GM23338 (cell line): ENCODE measurements around the gene SYNE1. TPM values are rescaled to one million over a fixed set of nuclear protein-coding genes. Genes with fewer than 3 reads are reported as not detected.

ENCODE experiments used
- ATAC-seq: fragments of 200-7000 bp; cut with Tn5 transposase; 3 replicates; pipeline ENCODE4 v1.9.1; 2020
- DNase-seq: peaks from one replicate; pipeline ENCODE4 v3.0.0-alpha.2; 2015; ENCODE audit warnings: low spot score
- H2AFZ ChIP-seq: fragments of 200-600 bp; sonication (generic); 2 replicates; pipeline ENCODE4 v1.8.0; 2016; ENCODE audit warnings: antibody characterized with exemption, mild to moderate bottlenecking, moderate library complexity
- H3F3A ChIP-seq: fragments of 200-600 bp; sonication (generic); replicated peaks from 2 replicates; pipeline ENCODE4 v1.8.0; 2017; ENCODE audit warnings: antibody characterized with exemption, mixed run types, low read depth
- H3K27ac ChIP-seq: fragments of 200-600 bp; sonication (generic); 2 replicates; pipeline ENCODE4 v1.6.1; 2016; ENCODE audit warnings: low read depth
- H3K27me3 ChIP-seq: fragments of 200-600 bp; sonication (generic); 2 replicates; pipeline ENCODE4 v1.8.0; 2016; ENCODE audit warnings: mild to moderate bottlenecking, mixed run types, moderate library complexity; ENCODE audit not compliant: insufficient read depth
- H3K36me3 ChIP-seq: fragments of 200-600 bp; sonication (generic); 2 replicates; pipeline ENCODE4 v1.8.0; 2016; ENCODE audit warnings: mild to moderate bottlenecking; ENCODE audit not compliant: insufficient read depth
- H3K4me1 ChIP-seq: fragments of 200-600 bp; sonication (generic); 2 replicates; pipeline ENCODE4 v1.8.0; 2016; ENCODE audit warnings: mild to moderate bottlenecking, moderate library complexity; ENCODE audit not compliant: insufficient read depth
- H3K4me2 ChIP-seq: fragments of 200-600 bp; sonication (generic); 2 replicates; pipeline ENCODE4 v1.7.1; 2017; ENCODE audit warnings: mixed run types
- H3K4me3 ChIP-seq: fragments of 200-600 bp; sonication (generic); 2 replicates; pipeline ENCODE4 v1.6.1; 2016; ENCODE audit warnings: mixed run types
- H3K79me2 ChIP-seq: fragments of 200-600 bp; sonication (generic); replicated peaks from 2 replicates; pipeline ENCODE4 v1.8.0; 2017; ENCODE audit warnings: mild to moderate bottlenecking; ENCODE audit not compliant: insufficient read depth
- H3K9me2 ChIP-seq: fragments of 200-600 bp; sonication (generic); 2 replicates; pipeline ENCODE4 v1.8.0; 2017; ENCODE audit not compliant: insufficient read depth
- H4K20me1 ChIP-seq: fragments of 200-600 bp; sonication (generic); replicated peaks from 2 replicates; pipeline ENCODE4 v1.8.0; 2017; ENCODE audit warnings: mild to moderate bottlenecking; ENCODE audit not compliant: insufficient read depth
- H3K27ac Mint-ChIP-seq: 2 replicates; pipeline ENCODE4 v1.8.0; 2020; ENCODE audit warnings: inconsistent platforms, mild to moderate bottlenecking, moderate library complexity, mixed read lengths
- H3K27me3 Mint-ChIP-seq: 3 replicates; pipeline ENCODE4 v1.8.0; 2022; ENCODE audit warnings: low read depth, mild to moderate bottlenecking, moderate library complexity, mixed read lengths, inconsistent platforms; ENCODE audit not compliant: insufficient read depth, poor library complexity
- H3K36me3 Mint-ChIP-seq: 3 replicates; pipeline ENCODE4 v1.8.0; 2021; ENCODE audit warnings: low read depth, mild to moderate bottlenecking, inconsistent platforms, moderate library complexity, mixed read lengths
- H3K4me1 Mint-ChIP-seq: 3 replicates; pipeline ENCODE4 v1.8.0; 2020; ENCODE audit warnings: mild to moderate bottlenecking, inconsistent platforms, mixed read lengths
- H3K4me3 Mint-ChIP-seq: 3 replicates; pipeline ENCODE4 v1.8.0; 2021; ENCODE audit warnings: moderate library complexity, mild to moderate bottlenecking, inconsistent platforms, mixed read lengths
- H3K9me3 Mint-ChIP-seq: 3 replicates; pipeline ENCODE4 v1.8.0; 2020; ENCODE audit warnings: moderate library complexity, mild to moderate bottlenecking, inconsistent platforms, mixed read lengths
- CREB1 ChIP-seq: fragments of 250-450 bp; sonication (Bioruptor Pico); IDR thresholded peaks from 2 replicates; pipeline ENCODE4 v1.5.0; 2020; ENCODE audit warnings: low read depth, mild to moderate bottlenecking, moderate library complexity
- ETS1 ChIP-seq: IDR thresholded peaks from 2 replicates; pipeline ENCODE4 v1.6.1; 2016; ENCODE audit warnings: antibody characterized with exemption
- EZH2 ChIP-seq: fragments of 200-600 bp; sonication (generic); IDR thresholded peaks from one replicate; pipeline ENCODE4 v1.8.0; 2017; ENCODE audit warnings: antibody characterized with exemption, mild to moderate bottlenecking, low read depth; ENCODE audit not compliant: unreplicated experiment
- EZH2phosphoT487 ChIP-seq: fragments of 200-600 bp; sonication (generic); IDR thresholded peaks from one replicate; pipeline ENCODE4 v1.8.1; 2018; ENCODE audit warnings: antibody characterized with exemption; ENCODE audit not compliant: unreplicated experiment
- NANOG ChIP-seq: IDR thresholded peaks from 2 replicates; pipeline ENCODE4 v1.6.1; 2016; ENCODE audit warnings: antibody characterized with exemption, borderline replicate concordance
- POLR2AphosphoS5 ChIP-seq: IDR thresholded peaks from 2 replicates; pipeline ENCODE4 v1.6.1; 2016; ENCODE audit warnings: antibody characterized with exemption, low read depth
- STAT1 ChIP-seq: IDR thresholded peaks from one replicate; pipeline ENCODE4 v1.6.1; 2016; ENCODE audit warnings: antibody characterized with exemption; ENCODE audit not compliant: unreplicated experiment
- ZNF331 ChIP-seq: fragments of 250-450 bp; sonication (Bioruptor Pico); IDR thresholded peaks from 2 replicates; pipeline ENCODE4 v1.5.0; 2020; ENCODE audit warnings: low read depth, mild to moderate bottlenecking, moderate library complexity
- polyA plus RNA-seq: library from polyadenylated mRNA; unstranded; fragments of >200 nt; fragmentation: Nextera tagmentation; extraction: Ambion mirVana; gene quantifications from 2 replicates; pipeline ENCODE4 v1.2.1, GENCODE V29; 2016
- total RNA-seq: library from RNA; depleted of rRNA; stranded (reverse); fragments of >200 nt; shearing (Covaris generic); gene quantifications from 2 replicates; pipeline ENCODE4 v1.2.3, GENCODE V29; 2014
- TF ChIP-seq, protein P1 (sequence below), 2 experiments: fragments of 200-600 bp in 1 of 2; sonication (generic) in 1 of 2; conservative IDR thresholded peaks; 2 replicates each; pipeline versions ENCODE4 v1.5.1 to v1.6.1; 2016 to 2017; ENCODE audit warnings: antibody characterized with exemption in 2 of 2, low read depth in 2 of 2, mild to moderate bottlenecking in 2 of 2, moderate library complexity in 1 of 2
- TF ChIP-seq, protein P2 (sequence below): IDR thresholded peaks from one replicate; pipeline ENCODE4 v1.6.1; 2018; ENCODE audit warnings: antibody characterized with exemption; ENCODE audit not compliant: unreplicated experiment

SYNE1 gene
- total and polyA plus RNA-seq, 2 experiments from 2014 or later = 3.9 to 13.6 TPM

DNA sequence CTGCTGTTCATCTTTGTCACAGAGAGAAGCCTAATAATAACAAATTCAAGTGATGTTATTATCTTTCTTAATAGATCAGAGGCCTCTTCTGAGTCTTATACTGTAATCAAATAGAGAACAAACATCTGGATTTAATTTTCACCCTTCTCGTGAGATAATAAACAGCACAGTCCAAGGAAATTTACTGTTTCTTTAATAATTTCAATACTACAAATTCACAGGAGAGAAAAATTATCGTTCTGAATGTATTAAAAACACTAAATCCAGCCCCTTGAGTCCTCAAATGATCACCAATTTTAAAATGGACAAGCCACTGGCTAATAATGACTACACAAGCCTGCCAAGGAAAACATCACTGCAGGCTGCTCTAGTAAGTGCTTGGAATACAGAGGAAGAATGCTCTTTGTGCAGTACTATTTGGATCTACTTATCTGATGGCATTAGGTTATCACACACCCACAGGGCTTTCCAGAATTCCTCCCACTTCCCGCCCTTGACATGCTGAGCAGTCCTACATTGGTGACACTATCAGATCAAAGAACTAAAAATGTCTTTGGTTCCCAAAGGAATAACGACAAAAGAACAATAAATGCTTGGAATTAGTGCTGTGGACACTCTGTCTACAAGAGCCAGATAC is 38.1 kb downstream of the SYNE1 start:
- H3K4me2 ChIP-seq = no peak overlapping the region

GRCh38 chr6:152598421-152598820 is 38.7 kb downstream of the SYNE1 start:
- Histone ChIP-seq H4K20me1 (no peaks in the 10 kb centered on the region), H3K27ac (no peak overlapping the region), H3K79me2 (no peaks in the 10 kb centered on the region), H3K4me1 (no peaks in the 10 kb centered on the region), H3K4me3 (no peak overlapping the region), H3F3A (no peaks in the 10 kb centered on the region), H3K9me2 (peaks cover 6% of the 10 kb centered on the region; the same call in 1 of the 2 replicates), H3K27me3 (no peaks in the 10 kb centered on the region), H3K36me3 (no peaks in the 10 kb centered on the region), H2AFZ (no peak overlapping the region), H3K4me2 (no peak overlapping the region)
- H3K27me3 Mint-ChIP-seq = no peaks in the 10 kb centered on the region
- ATAC-seq = no peak
- DNase-seq = no peak
- no peaks in the 10 kb centered on the region for H3K9me3 Mint-ChIP-seq
- H3K36me3 Mint-ChIP-seq = no peaks in the 10 kb centered on the region
- no peak overlapping the region for H3K27ac Mint-ChIP-seq
- H3K4me3 Mint-ChIP-seq = no peak overlapping the region
- H3K4me1 Mint-ChIP-seq = peaks cover 24% of the 10 kb centered on the region
- TF ChIP-seq ZNF331 (CRISPR knock-in tag) (no peak), POLR2AphosphoS5 (no peak), ETS1 (no peak), STAT1 (no peak), EZH2phosphoT487 (no peak), EZH2 (no peak), CREB1 (CRISPR knock-in tag) (no peak)
- TF ChIP-seq, protein P1, sequence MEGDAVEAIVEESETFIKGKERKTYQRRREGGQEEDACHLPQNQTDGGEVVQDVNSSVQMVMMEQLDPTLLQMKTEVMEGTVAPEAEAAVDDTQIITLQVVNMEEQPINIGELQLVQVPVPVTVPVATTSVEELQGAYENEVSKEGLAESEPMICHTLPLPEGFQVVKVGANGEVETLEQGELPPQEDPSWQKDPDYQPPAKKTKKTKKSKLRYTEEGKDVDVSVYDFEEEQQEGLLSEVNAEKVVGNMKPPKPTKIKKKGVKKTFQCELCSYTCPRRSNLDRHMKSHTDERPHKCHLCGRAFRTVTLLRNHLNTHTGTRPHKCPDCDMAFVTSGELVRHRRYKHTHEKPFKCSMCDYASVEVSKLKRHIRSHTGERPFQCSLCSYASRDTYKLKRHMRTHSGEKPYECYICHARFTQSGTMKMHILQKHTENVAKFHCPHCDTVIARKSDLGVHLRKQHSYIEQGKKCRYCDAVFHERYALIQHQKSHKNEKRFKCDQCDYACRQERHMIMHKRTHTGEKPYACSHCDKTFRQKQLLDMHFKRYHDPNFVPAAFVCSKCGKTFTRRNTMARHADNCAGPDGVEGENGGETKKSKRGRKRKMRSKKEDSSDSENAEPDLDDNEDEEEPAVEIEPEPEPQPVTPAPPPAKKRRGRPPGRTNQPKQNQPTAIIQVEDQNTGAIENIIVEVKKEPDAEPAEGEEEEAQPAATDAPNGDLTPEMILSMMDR (conservative IDR thresholded peaks at IDR 0.05; ENCODE audit: low read depth in 2 of 2) = no peak
- TF ChIP-seq, protein P2, sequence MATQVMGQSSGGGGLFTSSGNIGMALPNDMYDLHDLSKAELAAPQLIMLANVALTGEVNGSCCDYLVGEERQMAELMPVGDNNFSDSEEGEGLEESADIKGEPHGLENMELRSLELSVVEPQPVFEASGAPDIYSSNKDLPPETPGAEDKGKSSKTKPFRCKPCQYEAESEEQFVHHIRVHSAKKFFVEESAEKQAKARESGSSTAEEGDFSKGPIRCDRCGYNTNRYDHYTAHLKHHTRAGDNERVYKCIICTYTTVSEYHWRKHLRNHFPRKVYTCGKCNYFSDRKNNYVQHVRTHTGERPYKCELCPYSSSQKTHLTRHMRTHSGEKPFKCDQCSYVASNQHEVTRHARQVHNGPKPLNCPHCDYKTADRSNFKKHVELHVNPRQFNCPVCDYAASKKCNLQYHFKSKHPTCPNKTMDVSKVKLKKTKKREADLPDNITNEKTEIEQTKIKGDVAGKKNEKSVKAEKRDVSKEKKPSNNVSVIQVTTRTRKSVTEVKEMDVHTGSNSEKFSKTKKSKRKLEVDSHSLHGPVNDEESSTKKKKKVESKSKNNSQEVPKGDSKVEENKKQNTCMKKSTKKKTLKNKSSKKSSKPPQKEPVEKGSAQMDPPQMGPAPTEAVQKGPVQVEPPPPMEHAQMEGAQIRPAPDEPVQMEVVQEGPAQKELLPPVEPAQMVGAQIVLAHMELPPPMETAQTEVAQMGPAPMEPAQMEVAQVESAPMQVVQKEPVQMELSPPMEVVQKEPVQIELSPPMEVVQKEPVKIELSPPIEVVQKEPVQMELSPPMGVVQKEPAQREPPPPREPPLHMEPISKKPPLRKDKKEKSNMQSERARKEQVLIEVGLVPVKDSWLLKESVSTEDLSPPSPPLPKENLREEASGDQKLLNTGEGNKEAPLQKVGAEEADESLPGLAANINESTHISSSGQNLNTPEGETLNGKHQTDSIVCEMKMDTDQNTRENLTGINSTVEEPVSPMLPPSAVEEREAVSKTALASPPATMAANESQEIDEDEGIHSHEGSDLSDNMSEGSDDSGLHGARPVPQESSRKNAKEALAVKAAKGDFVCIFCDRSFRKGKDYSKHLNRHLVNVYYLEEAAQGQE = no peak

More for the DNA sequence above, 38.1 kb downstream of the SYNE1 start:
- H3K9me3 Mint-ChIP-seq = no peaks in the 10 kb centered on the region
- no peak overlapping the region for H3K27ac Mint-ChIP-seq
- no peak overlapping the region for H3K4me3 Mint-ChIP-seq
- H3K36me3 Mint-ChIP-seq = no peaks in the 10 kb centered on the region
- no peaks in the 10 kb centered on the region for H3K79me2 ChIP-seq
- DNase-seq (no peak), ATAC-seq (no peak)
- no peaks in the 10 kb centered on the region for H3K27me3 Mint-ChIP-seq
- H3K4me1 ChIP-seq = no peaks in the 10 kb centered on the region
- no peak overlapping the region for H3K27ac ChIP-seq
- H2AFZ ChIP-seq = no peak overlapping the region
- no peaks in the 10 kb centered on the region for H3K36me3 ChIP-seq
- no peaks in the 10 kb centered on the region for H4K20me1 ChIP-seq
- H3K9me2 ChIP-seq = peaks cover 6% of the 10 kb centered on the region; the same call in 1 of the 2 replicates
- no peaks in the 10 kb centered on the region for H3F3A ChIP-seq
- peaks cover 19% of the 10 kb centered on the region for H3K4me1 Mint-ChIP-seq
- H3K27me3 ChIP-seq = no peaks in the 10 kb centered on the region
- no peak overlapping the region for H3K4me3 ChIP-seq
- TF ChIP-seq NANOG = no peak
- no peak for TF ChIP-seq STAT1
